Measurements from ENCODE around the gene PRLH.

The PRLH gene

GRCh38 chr2:237566401-237567235 is at the start of gene PRLH:
Gene PRLH, plus strand, starts transcription at chr2:237566574. Its CDS starts 0 bp downstream, at chr2:237566574.
- DNase-seq (ENCODE audit: low read depth) = no peak

GRCh38 chr2:237517163-237517562 is 49.2 kb upstream of the PRLH start:
- DNase-seq (ENCODE audit: low read depth) = no peak

GRCh38 chr2:237517990-237518389 is 48.4 kb upstream of the PRLH start:
- no peak for DNase-seq (ENCODE audit: low read depth)

- DNase-seq (ENCODE audit: low read depth) = no peak
Observed at GRCh38 chr2:237519506-237520245, 46.7 kb upstream of the PRLH start.

GRCh38 chr2:237520290-237520689 is 46.1 kb upstream of the PRLH start:
- no peak for DNase-seq (ENCODE audit: low read depth)

GRCh38 chr2:237524631-237525030 is 41.7 kb upstream of the PRLH start:
- DNase-seq (ENCODE audit: low read depth) = no peak

GRCh38 chr2:237525559-237526157 is 40.7 kb upstream of the PRLH start:
- DNase-seq (ENCODE audit: low read depth) = no peak

GRCh38 chr2:237527233-237527632 is 39.1 kb upstream of the PRLH start:
- DNase-seq (ENCODE audit: low read depth) = no peak

- no peak for DNase-seq (ENCODE audit: low read depth)
Observed at GRCh38 chr2:237527766-237528165, 38.6 kb upstream of the PRLH start.

GRCh38 chr2:237529452-237530402 is 36.6 kb upstream of the PRLH start:
- DNase-seq (ENCODE audit: low read depth) = no peak

- DNase-seq (ENCODE audit: low read depth) = no peak
Observed at GRCh38 chr2:237530472-237531433, 35.6 kb upstream of the PRLH start.

GRCh38 chr2:237532160-237532559 is 34.2 kb upstream of the PRLH start:
- no peak for DNase-seq (ENCODE audit: low read depth)

- no peak for DNase-seq (ENCODE audit: low read depth)
Observed at GRCh38 chr2:237533668-237534161, 32.7 kb upstream of the PRLH start.

- no peak for DNase-seq (ENCODE audit: low read depth)
Observed at GRCh38 chr2:237534380-237534779, 32.0 kb upstream of the PRLH start.

- no peak for DNase-seq (ENCODE audit: low read depth)
Observed at GRCh38 chr2:237535385-237536082, 30.8 kb upstream of the PRLH start.

- no peak for DNase-seq (ENCODE audit: low read depth)
Observed at GRCh38 chr2:237536083-237536415, 30.3 kb upstream of the PRLH start.

- DNase-seq (ENCODE audit: low read depth) = no peak
Observed at GRCh38 chr2:237536617-237537016, 29.8 kb upstream of the PRLH start.

GRCh38 chr2:237538001-237538720 is 28.2 kb upstream of the PRLH start:
- DNase-seq (ENCODE audit: low read depth) = no peak

GRCh38 chr2:237538901-237539300 is 27.5 kb upstream of the PRLH start:
- no peak for DNase-seq (ENCODE audit: low read depth)
